Neural progenitor cell (in vitro differentiated cells): Measurements from ENCODE around the gene LPAR5.

Source experiments
- CTCF ChIP-seq: fragments of 200-600 bp; sonication (generic); IDR thresholded peaks from 2 replicates; pipeline ENCODE4 v1.5.1; 2017; ENCODE audit warnings: antibody characterized with exemption, mild to moderate bottlenecking
- EZH2 ChIP-seq: fragments of 200-600 bp; sonication (generic); IDR thresholded peaks from 2 replicates; pipeline ENCODE4 v1.6.1; 2017; ENCODE audit warnings: antibody characterized with exemption, mild to moderate bottlenecking, moderate library complexity

GRCh38 chr12:6626654-6627283 lies 9.0 kb downstream of the LPAR5 start:
- no peak for TF ChIP-seq CTCF
- no peak for TF ChIP-seq EZH2
